Suppressor macrophage (primary cell): ENCODE measurements around the gene FHL2.

ENCODE experiments used
- DNase-seq, 4 experiments: peaks; one replicate each; pipeline ENCODE4 v3.0.0-alpha.2; 2020 to 2022

Gene FHL2

GRCh38 chr2:105421053-105421452 is 22.2 kb upstream of the FHL2 start:
- no peak for DNase-seq

- no peak for DNase-seq
Observed at GRCh38 chr2:105418522-105418921, 19.7 kb upstream of the FHL2 start.

GRCh38 chr2:105417857-105418436 is 19.1 kb upstream of the FHL2 start:
- no peak for DNase-seq

- no peak for DNase-seq
Observed at GRCh38 chr2:105416156-105416555, 17.3 kb upstream of the FHL2 start.

- DNase-seq: no peak
Observed at GRCh38 chr2:105415007-105415406, 16.2 kb upstream of the FHL2 start.

GRCh38 chr2:105413206-105413605 is 14.4 kb upstream of the FHL2 start:
- peak in 2 of 4 experiments; percentile 7 to 13 for DNase-seq

- no peak for DNase-seq
Observed at GRCh38 chr2:105412584-105412983, 13.7 kb upstream of the FHL2 start.

- no peak for DNase-seq
Observed at GRCh38 chr2:105411720-105412407, 13.0 kb upstream of the FHL2 start.

- DNase-seq: no peak
Observed at GRCh38 chr2:105410554-105410953, 11.7 kb upstream of the FHL2 start.

GRCh38 chr2:105409717-105410116 is 10.9 kb upstream of the FHL2 start:
- DNase-seq: no peak

- no peak for DNase-seq
Observed at GRCh38 chr2:105407946-105408743, 9.3 kb upstream of the FHL2 start.

GRCh38 chr2:105406221-105406620 is 7.4 kb upstream of the FHL2 start:
- no peak for DNase-seq

- DNase-seq: no peak
Observed at GRCh38 chr2:105405291-105405690, 6.4 kb upstream of the FHL2 start.

GRCh38 chr2:105404736-105405135 is 5.9 kb upstream of the FHL2 start:
- DNase-seq: no peak

GRCh38 chr2:105403783-105404698 is 5.2 kb upstream of the FHL2 start:
- no peak for DNase-seq

GRCh38 chr2:105403241-105403782 is 4.5 kb upstream of the FHL2 start:
- no peak for DNase-seq

- no peak for DNase-seq
Observed at GRCh38 chr2:105402809-105403208, 4.0 kb upstream of the FHL2 start.

GRCh38 chr2:105401867-105402266 is 3.0 kb upstream of the FHL2 start:
- no peak for DNase-seq

- DNase-seq: no peak
Observed at GRCh38 chr2:105400138-105400540, 1.3 kb upstream of the FHL2 start.

GRCh38 chr2:105399207-105399861 is 483 bp upstream of the FHL2 start:
- DNase-seq: no peak

- no peak for DNase-seq
Observed at GRCh38 chr2:105397953-105398335, 907 bp downstream of the FHL2 start.
